ENCODE data around the gene PUM1. TPM values are rescaled to one million over a fixed set of nuclear protein-coding genes. Genes with fewer than 3 reads are reported as not detected.
A peak's percentile ranks its signal among the peaks of the same experiment; 100 is the strongest.

PUM1 gene
- total RNA-seq, 4 donors from 2014 or later, result 66.7 to 121 (median 83.9) TPM

- TF ChIP-seq CTCF (IDR thresholded peaks at IDR 0.05), result no peak
- DNase-seq (ENCODE audit: low spot score) (no peak), ATAC-seq (ENCODE audit: low FRiP score) (no peak)
These were observed 149.9 kb downstream of the PUM1 start for GRCh38 chr1:30915491-30916230.

GRCh38 chr1:30914931-30915330 lies 150.6 kb downstream of the PUM1 start:
- TF ChIP-seq CTCF (IDR thresholded peaks at IDR 0.05), result no peak
- DNase-seq (ENCODE audit: low spot score) (no peak), ATAC-seq (ENCODE audit: low FRiP score) (peak; percentile 42)

- no peak for TF ChIP-seq CTCF (IDR thresholded peaks at IDR 0.05)
- ATAC-seq (ENCODE audit: low FRiP score), result no peak
- DNase-seq (ENCODE audit: low spot score), result no peak
These were observed 151.0 kb downstream of the PUM1 start for GRCh38 chr1:30914587-30914922.

- ATAC-seq (ENCODE audit: low FRiP score), result no peak
These were observed 152.4 kb downstream of the PUM1 start for GRCh38 chr1:30912913-30913652.

GRCh38 chr1:30912224-30912623 lies 153.3 kb downstream of the PUM1 start:
- no peak for TF ChIP-seq CTCF (IDR thresholded peaks at IDR 0.05)
- ATAC-seq (ENCODE audit: low FRiP score) (no peak), DNase-seq (ENCODE audit: low spot score) (no peak)

More at GRCh38 chr1:30912913-30913652, 152.4 kb downstream of the PUM1 start:
- no peak for DNase-seq (ENCODE audit: low spot score)
- no peak for TF ChIP-seq CTCF (IDR thresholded peaks at IDR 0.05)

GRCh38 chr1:30911059-30911954 lies 154.2 kb downstream of the PUM1 start:
- TF ChIP-seq CTCF (IDR thresholded peaks at IDR 0.05), result peak in 1 of 3 donors; percentile 71
- DNase-seq (ENCODE audit: low spot score), result peak; percentile 93
- ATAC-seq (ENCODE audit: low FRiP score), result peak; percentile 73

Data from omental fat pad (tissue), 4 donors.